Lower leg skin (tissue), 4 donors: ENCODE measurements around the gene WWOX. TPM values are rescaled to one million over a fixed set of nuclear protein-coding genes. Genes with fewer than 3 reads are reported as not detected.

Experiments used
- DNase-seq, 2 donors: peaks; one replicate each; pipeline ENCODE4 v3.0.0-alpha.2; 2019; ENCODE audit warnings: low spot score in 2 of 2
- H3K4me3 ChIP-seq: fragments of 200-600 bp; sonication (generic); 2 replicates; pipeline ENCODE4 v1.5.1; 2017; ENCODE audit warnings: mild to moderate bottlenecking, low read depth; ENCODE audit not compliant: poor library complexity, severe bottlenecking
- CTCF ChIP-seq, 3 donors: fragments of 450-650 bp; IDR thresholded peaks; one replicate each; pipeline ENCODE4 v1.5.1; 2016; ENCODE audit warnings: antibody characterized with exemption in 3 of 3, mild to moderate bottlenecking in 3 of 3, moderate library complexity in 2 of 3
- POLR2A ChIP-seq, 2 donors: fragments of 450-650 bp; IDR thresholded peaks; one replicate each; pipeline ENCODE4 v1.6.1; 2016 to 2017; ENCODE audit warnings: antibody characterized with exemption in 2 of 2, mild to moderate bottlenecking in 1 of 2, moderate library complexity in 1 of 2
- WGBS, 2 donors: methylation state at CpG; one replicate each; pipeline ENCODE4 v1.1.5; 2018; 5-methylcytosine and 5-hydroxymethylcytosine counted together
- intact Hi-C: fragments of 100-400 bp; cut with DNase I; formaldehyde crosslinking; loops from one replicate; pipeline ENCODE4 v1.15.0; 2023; ENCODE audit warnings: low total_unique reads
- total RNA-seq, 4 donors: library from RNA; depleted of rRNA; stranded (reverse); fragments of >200 nt; gene quantifications; one replicate each; pipeline ENCODE4 v1.1.0, GENCODE V29; 2016

The WWOX gene
- total RNA-seq, 4 donors from 2014 or later, result 21.0 to 82.7 (median 36.1) TPM

GRCh38 chr16:79168321-79168720, 1068.9 kb downstream of the WWOX start:
- 39 to 66% methylated on average over 2 of the region's 2 CpGs for WGBS, 2 donors
- H3K4me3 ChIP-seq, result no peak overlapping the region
- DNase-seq, result no peak
- intact Hi-C loops, result no loop called here
- TF ChIP-seq CTCF (IDR thresholded peaks at IDR 0.05) (no peak), POLR2A (IDR thresholded peaks at IDR 0.05) (no peak)

GRCh38 chr16:79169239-79169638, 1069.8 kb downstream of the WWOX start:
- no peak for DNase-seq
- 66 to 70% methylated on average over 2 of the region's 2 CpGs for WGBS, 2 donors

GRCh38 chr16:79170555-79171246, 1071.2 kb downstream of the WWOX start:
- intact Hi-C loops, result no loop called here
- 74 to 79% methylated on average over 7 of the region's 7 CpGs for WGBS, 2 donors
- no peak overlapping the region for H3K4me3 ChIP-seq
- DNase-seq, result peak in 1 of 2 donors; percentile 45
- TF ChIP-seq CTCF (IDR thresholded peaks at IDR 0.05) (no peak), POLR2A (IDR thresholded peaks at IDR 0.05) (no peak)

More at GRCh38 chr16:79169239-79169638, 1069.8 kb downstream of the WWOX start:
- TF ChIP-seq CTCF (IDR thresholded peaks at IDR 0.05) (no peak), POLR2A (IDR thresholded peaks at IDR 0.05) (no peak)
- no peak overlapping the region for H3K4me3 ChIP-seq
- intact Hi-C loops, result no loop called here

GRCh38 chr16:79171504-79171903, 1072.0 kb downstream of the WWOX start:
- 72 to 77% methylated on average over 4 of the region's 4 CpGs for WGBS, 2 donors

GRCh38 chr16:79171931-79172705, 1072.7 kb downstream of the WWOX start:
- intact Hi-C loops, result no loop called here
- no peak for TF ChIP-seq POLR2A (IDR thresholded peaks at IDR 0.05)
- no peak for TF ChIP-seq CTCF (IDR thresholded peaks at IDR 0.05)
- H3K4me3 ChIP-seq, result no peak overlapping the region
- no peak for DNase-seq
- 81 to 82% methylated on average over 15 of the region's 15 CpGs for WGBS, 2 donors

More at GRCh38 chr16:79171504-79171903, 1072.0 kb downstream of the WWOX start:
- intact Hi-C loops, result no loop called here
- no peak overlapping the region for H3K4me3 ChIP-seq
- TF ChIP-seq CTCF (IDR thresholded peaks at IDR 0.05) (no peak), POLR2A (IDR thresholded peaks at IDR 0.05) (no peak)
- no peak for DNase-seq
